HFF-Myc (cell line): Measurements from ENCODE around the gene CAPN1.

Experiments
- DNase-seq: peaks from one replicate; pipeline ENCODE4 v3.0.0-alpha.2; 2011; ENCODE audit warnings: low read depth; ENCODE audit errors: extremely low read depth
- H3K4me3 ChIP-seq: replicated peaks from 2 replicates; pipeline ENCODE4 v1.5.1; 2011; ENCODE audit warnings: low read depth, mild to moderate bottlenecking, control low read depth, low read length
- CTCF ChIP-seq: IDR thresholded peaks from 2 replicates; pipeline ENCODE4 v1.5.1; 2012; ENCODE audit warnings: mild to moderate bottlenecking, low read depth, low read length, control low read depth; ENCODE audit errors: missing control alignments

Gene CAPN1

GRCh38 chr11:65205602-65205967, 23.9 kb downstream of the CAPN1 start:
- no peak for DNase-seq
- TF ChIP-seq CTCF = no peak
- H3K4me3 ChIP-seq = no peak overlapping the region

- H3K4me3 ChIP-seq = no peak overlapping the region
- DNase-seq = no peak
- TF ChIP-seq CTCF = no peak
Measured at GRCh38 chr11:65206441-65206841, 24.7 kb downstream of the CAPN1 start.

GRCh38 chr11:65206901-65207300, 25.2 kb downstream of the CAPN1 start:
- DNase-seq = no peak
- no peak for TF ChIP-seq CTCF
- no peak overlapping the region for H3K4me3 ChIP-seq

GRCh38 chr11:65207918-65208784, 26.4 kb downstream of the CAPN1 start:
- H3K4me3 ChIP-seq = no peak overlapping the region
- DNase-seq = no peak
- no peak for TF ChIP-seq CTCF

- DNase-seq = no peak
- no peak for TF ChIP-seq CTCF
Measured at GRCh38 chr11:65208785-65209710, 27.3 kb downstream of the CAPN1 start.

GRCh38 chr11:65209711-65210360, 28.1 kb downstream of the CAPN1 start:
- TF ChIP-seq CTCF = no peak
- no peak overlapping the region for H3K4me3 ChIP-seq
- DNase-seq = no peak

More at GRCh38 chr11:65208785-65209710, 27.3 kb downstream of the CAPN1 start:
- H3K4me3 ChIP-seq = no peak overlapping the region
